Stimulated activated CD8-positive, alpha-beta memory T cell treated with anti-CD3 and anti-CD28 coated beads, Interleukin-7, amount 100 ng/mL, for 48 hours (primary cell): Measurements from ENCODE around the gene LAMB4.
"Not testable (repeated sequence)": the region's sequence is repeated elsewhere in the genome, so short reads cannot be mapped to it uniquely, and the experiment has no call there.

Experiments
- DNase-seq, 2 donors: peaks; one replicate each; pipeline ENCODE4 v3.0.0-alpha.2; 2020; ENCODE audit warnings: low read depth in 1 of 2; ENCODE audit errors: extremely low read depth in 1 of 2

The LAMB4 gene

DNA sequence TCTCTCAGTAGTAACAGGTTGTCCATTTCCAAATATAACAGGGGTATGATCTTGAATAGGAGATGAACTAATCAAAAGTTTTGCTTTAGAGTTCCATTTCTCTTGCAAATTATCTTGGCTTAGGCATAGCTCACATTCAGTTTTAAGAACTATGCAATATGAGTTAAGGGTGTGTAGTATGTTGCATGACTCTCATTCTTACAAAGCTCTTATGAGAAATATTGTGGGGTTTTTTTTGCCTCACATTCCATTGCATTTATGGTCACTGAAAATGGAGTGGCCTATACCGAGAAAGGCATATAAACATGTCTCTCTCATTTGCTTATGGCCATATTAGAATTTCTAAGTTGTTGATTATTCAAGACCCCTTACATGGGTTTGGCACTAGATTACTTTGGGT, 78.7 kb downstream of the LAMB4 start:
- DNase-seq: no peak

DNA sequence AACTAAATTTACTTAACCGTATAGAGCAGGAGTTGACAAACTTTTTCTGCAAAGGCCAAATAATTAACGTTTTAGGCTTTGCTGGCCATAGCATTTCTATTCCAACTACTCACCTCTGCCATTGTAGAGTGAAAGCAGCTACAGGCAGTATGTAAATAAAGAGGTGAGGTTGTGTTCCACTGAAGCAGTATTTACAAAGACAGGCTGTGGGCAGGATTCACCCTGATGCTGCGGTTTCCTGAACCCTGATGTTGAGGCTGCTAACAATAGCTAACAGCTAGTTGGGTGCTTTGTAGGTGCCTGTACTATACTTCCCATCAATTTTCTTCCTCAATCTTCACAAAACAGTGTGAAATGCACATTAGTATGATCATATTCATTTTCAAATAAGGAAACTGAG, 80.2 kb downstream of the LAMB4 start:
- DNase-seq: no peak

DNA sequence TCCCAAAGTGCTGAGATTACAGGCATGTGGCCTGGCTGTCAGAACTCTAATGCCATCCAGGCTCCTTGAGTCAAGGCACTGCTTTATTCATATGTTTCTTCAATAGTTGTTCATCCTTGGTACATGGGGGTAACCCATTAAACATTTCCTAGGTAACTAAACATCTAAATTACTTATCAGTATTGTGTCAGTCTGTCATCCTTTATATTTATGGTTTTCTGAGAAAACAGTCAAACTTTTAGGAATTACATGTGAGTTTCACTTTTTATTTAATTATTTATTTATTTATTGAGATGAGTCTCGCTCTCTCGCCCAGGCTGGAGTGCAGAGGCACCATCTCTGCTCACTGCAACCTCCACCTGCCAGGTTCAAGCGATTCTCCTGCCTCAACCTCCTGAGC, 81.7 kb downstream of the LAMB4 start:
- DNase-seq: no peak

DNA sequence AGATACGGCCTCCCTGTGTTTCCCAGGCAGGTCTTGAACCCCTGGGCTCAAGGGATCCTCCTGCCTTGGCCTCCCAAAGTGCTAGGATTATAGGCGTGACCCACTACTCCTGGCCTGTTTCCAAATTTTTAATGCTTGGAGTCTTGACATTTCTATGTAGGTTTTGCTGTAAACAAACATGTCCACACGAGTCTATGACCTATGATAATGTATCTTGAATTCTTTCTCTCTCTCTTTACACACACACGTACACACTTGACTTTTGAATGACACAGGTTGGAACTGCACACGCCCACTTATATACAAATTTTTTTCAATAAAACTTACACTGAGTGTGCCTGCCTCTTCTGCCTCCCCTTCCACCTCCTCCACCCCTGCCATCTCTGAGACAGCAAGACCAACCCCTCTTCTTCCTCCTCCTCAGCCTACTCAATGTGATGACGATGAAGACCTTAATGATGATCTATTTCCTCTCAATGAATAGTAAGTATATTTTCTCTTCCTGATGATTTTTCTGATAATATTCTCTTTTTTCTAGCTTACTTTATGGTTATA, 83.1 kb downstream of the LAMB4 start:
- no peak for DNase-seq

DNA sequence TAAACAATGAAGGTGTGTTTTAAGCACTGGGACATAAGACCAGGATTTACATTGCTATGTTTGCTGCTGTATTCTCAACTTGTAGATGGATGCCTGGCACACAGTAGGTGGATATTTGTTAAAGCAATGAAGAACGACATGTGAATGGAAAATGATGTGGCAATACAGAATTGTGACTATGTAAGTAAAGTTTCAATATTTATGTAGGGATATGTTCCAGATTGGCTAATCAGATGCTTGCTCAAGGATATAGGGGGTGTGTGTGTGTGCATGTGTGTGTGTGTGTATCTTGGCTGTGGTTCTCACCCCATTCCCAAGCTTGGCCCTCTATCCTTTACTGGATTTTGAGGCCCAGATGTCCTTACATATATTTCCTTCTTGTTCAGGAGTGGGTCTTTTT, 84.5 kb downstream of the LAMB4 start:
- no peak for DNase-seq

DNA sequence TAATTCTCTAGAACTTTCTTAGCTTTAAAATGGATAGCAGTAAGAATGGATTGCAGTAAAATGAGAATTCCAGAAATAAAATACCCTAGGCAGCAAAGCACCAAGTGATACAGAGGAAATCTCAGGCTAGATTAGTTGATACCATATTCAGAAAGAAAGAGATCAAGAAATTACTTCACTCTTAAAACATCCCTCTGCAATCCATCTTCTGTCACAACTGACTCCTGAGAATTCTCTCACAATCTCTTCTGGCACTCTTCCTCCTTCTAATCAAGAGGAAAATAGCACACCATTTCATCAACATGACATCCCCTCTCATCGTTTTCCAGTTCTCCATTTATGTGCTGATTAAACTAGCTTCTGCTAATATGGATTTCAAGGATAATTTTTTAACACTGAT, 85.0 kb downstream of the LAMB4 start:
- DNase-seq: no peak

DNA sequence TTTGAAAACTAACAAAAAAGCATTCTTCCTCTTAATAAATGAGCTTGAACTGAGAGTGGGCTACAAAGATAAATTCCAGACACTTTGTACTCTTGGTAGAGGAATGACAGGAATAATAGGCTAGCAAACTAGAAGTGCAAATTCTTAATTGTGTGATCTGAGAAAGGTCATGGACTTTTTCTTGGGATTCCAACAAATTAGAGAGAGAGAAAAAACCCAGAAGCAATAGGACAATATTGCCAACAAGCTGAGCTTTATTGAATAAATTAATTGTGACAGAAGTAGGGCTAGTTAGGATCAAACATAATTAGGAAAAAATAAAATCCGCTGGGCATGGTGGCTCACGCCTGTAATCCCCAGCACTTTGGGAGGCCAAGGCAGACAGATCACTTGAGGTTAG, 85.8 kb downstream of the LAMB4 start:
- DNase-seq: no peak

DNA sequence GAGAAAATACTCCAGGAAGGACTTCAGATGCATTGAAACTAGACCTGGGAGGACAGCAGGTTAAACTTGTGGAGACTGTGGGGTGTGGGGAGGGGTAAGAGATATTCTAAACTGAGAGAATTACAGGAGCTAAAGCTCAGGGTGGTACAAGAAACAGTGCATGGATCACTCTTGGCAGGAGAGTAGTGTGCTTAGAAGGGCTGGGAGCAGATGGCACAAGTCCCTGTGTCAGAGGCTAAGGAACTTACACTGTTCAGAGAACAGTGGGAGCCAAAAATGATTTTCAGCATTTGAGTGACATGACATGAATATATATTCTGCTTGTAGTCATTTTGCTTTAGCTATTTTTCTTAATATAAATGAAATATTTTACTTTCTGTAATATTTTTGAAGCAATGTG, 91.2 kb downstream of the LAMB4 start:
- no peak for DNase-seq

DNA sequence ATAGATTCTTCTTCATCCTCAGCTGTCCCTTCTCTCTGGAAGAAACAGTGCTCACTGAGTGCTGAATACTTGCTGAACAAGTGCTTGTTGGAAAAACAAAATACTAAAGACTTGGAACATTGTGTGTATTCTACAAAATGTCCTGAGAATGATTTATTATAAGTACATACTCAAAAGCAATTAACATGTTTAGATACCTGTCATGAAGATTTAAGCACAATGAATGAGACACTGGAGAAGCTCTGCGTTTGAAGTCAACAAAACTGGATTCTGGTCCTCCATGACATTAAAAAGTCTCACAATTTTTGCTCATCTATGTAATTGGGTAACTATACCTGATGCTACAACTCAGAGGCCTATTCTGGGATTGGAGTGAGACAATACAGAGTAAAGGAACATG, 92.4 kb downstream of the LAMB4 start:
- no peak for DNase-seq

DNA sequence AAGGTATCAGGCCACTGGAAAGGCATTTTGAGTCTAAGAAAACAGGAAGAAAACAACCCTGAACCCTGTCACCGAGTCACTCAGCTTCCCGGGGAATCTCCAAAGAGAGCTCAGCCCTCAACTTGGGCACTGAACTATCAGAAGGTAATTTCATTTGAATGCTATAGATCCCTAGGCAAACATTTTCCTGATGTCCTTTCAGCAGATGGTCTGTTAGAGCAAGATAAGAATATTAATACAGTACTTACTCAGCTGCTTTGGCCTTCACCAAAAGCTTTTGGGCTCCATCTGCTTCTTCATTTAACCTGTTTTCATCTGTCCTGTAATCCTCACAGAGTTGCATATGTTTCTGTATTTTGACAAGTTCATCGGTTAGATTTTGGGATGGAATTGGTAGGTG, 93.0 kb downstream of the LAMB4 start:
- no peak for DNase-seq

DNA sequence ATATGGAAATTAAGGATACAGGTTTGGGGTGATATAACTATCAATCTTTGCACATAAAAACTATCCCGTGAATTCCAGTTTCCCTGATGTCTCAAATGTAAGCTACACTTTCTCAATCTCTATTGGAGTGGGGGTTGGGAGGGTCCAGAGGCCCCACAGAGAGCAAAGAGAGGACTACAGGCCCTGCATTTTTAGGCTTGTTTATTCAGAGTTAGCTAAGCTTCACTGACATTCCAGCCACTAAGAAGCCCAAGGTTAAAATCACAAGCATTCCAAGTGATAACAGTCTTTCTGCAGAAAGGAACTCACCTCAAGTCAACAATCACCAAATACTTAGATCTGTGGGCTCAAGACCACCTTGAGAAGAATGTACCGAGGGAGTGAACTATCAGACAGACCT, 95.6 kb downstream of the LAMB4 start:
- DNase-seq: no peak

DNA sequence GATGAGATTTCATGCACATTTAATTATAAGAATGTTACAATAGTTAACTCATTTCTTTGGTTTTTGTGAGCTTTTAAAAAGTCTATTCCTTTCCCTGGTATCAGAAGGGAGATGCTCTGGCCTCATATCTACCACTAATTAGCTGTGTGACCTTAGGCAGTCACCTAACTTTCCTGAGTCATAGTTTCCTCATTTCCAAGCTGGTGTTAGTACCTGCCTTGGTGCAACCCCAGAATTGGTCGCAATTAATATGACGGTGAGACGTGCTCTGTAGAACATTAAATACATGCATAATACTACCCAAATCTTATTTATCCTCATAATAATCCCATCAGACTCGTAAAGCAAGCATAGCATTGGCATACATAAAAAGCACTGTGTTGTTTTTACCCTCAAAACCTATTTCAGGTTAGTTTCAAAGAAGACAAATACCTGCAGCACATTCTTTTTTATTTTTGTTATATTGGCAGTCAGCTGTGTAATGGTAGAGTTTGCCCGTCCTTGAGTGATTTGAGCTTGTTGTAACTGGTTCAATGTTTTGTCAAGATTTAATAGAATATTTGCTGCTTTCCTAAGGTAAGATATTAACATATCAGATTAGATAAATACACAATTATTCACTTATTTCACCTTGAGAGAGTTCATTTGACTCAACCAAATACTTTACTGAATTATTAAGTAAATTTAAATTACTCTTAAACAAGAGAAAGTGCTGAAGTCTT, 96.2 kb downstream of the LAMB4 start:
- no peak for DNase-seq

DNA sequence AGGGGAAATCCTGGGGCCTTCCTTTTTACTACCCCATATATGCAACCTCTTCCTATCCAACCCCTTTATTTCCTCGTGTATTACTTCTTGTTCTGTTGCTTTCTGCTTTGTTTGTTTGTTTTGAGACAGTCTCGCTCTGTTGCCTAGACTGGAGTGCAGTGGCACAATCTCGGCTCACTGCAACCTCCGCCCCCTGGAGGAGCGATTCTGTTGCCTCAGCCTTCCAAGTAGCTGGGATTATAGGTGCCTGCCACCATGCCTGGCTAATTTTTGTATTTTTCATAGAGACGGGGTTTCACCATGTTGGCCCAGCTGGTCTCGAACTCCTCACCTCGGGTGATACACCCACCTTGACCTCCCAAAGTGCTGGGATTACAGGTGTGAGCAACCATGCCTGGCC, 96.9 kb downstream of the LAMB4 start:
- DNase-seq: not testable (repeated sequence)

DNA sequence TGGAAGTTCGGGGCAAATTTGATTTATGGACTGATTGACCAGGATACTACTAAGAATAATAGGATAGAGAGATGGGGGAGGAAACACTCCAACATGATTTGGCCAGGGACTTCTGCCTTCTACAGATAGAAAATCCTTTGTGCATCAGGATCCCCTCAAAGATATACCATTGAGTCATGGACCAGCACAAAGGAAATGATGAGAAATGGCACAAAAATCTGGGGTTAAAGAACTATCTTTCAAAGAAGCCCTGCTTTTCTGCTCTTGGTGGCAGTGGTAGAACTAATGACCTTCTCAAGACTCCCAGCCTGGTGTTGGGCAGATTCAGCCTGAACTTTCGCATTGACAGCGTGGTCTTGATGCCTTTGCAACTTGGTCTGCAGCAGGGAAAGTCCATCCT, 99.6 kb downstream of the LAMB4 start:
- no peak for DNase-seq

DNA sequence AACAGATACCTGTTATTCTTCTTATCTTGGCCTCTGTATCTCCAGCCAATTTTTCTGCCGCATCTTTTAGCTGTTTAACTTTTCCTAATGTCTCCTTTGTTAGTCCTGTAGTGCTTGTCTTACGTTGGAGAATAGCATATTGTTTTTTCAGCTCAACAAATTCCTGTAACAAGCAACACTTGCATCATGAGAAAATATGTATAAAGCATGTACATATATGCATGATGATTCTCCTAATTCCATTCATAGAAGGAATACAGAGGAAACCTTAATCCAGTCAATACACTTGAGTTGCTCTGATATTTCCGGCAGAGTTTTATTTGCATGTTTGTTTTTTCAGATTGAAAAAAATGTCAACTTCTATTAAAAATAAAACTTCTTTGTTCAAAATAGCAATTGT, 101.1 kb downstream of the LAMB4 start:
- DNase-seq: no peak

DNA sequence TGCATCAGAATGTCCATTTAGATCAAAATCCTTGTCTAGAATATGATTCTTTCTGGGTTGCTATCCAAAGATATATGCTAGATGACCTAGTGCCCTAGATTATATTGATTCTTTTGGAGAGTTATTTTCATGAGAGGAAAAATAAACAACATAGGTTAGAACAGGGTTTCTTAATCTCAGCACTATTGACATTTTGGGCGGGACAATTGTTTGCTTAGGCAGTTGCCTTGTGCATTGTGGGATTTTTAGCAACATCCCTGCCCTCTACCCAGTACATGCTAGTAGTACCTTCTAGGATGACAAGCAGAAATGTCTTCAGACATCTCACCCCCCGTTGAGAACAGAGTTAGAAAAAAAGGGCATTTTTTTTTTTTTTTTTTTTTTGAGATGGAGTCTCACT, 102.0 kb downstream of the LAMB4 start:
- DNase-seq: no peak

DNA sequence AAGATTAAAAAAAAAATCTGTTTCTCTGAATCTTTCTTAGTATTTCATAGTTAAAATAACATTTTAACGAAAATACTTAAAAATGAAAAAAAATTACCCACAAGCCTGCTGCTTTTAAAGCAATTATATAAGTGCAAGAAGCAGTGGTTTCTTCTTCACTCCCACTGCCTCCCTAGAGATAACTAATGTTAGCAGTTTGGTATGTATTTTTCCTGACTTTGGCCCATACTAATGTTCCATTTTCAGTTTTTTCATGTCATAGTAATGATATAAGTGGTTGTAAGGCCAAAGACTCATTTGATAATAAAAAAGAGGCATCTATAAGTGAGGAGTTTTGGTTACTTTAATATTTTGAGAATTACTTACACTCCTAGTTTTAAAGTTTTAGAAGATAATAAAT, 102.9 kb downstream of the LAMB4 start:
- DNase-seq: no peak

DNA sequence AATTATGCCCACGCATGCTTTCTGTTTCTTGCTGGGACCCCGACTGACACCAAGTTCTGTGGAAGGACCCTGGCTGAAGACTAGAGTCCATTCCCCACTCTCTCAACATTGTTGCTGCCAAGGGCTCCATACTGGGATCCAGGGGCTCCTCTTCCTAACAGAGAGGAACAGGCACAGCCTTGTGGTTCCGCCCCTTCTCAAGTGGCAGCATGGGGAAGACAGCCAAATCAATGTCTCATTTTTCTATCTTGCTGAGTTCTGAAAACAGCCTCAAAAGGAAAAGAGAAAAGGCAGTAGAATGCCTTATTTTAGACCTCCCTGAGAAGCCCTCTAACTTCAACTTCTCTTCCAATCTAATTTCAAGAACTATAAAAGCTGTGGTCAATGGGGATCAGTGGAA, 103.5 kb downstream of the LAMB4 start:
- DNase-seq: no peak

DNA sequence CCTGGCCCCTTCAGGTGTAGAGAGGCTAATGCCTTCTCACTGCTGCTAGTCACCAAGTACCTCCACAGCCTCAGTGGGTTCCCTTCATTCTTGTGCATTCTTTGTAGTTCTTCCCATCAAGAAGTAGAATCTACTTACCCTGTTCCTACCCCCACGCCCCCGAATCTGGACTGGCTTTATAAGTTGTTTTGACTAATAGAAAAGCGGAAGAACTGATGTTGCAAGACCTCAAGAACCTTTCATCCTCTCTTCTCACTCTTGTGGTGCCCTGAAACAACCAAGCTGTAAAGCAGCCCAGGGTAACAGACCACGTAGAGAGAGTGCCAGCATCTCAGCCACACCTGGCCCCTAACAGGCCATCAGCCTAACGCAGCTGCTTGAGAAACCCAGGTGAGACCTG, 104.0 kb downstream of the LAMB4 start:
- DNase-seq: no peak

DNA sequence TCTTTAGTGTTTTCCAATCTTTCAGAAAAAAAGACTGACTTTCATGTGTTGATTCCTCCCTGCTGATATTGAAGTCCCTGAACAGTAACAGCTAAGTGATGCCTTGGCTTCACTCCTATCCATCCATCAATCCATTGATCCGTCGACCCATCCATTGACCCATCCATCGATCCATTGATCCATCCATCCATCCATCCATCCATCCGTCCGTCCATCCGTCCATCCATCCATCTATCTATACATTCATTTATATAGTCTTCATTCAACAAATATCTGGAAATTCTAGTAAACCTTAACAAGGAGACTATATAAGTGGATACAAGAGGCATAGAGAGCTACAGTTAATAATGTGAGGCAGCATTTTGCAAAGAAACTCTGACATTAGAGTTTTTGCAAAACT, 105.6 kb downstream of the LAMB4 start:
- DNase-seq: no peak

DNA sequence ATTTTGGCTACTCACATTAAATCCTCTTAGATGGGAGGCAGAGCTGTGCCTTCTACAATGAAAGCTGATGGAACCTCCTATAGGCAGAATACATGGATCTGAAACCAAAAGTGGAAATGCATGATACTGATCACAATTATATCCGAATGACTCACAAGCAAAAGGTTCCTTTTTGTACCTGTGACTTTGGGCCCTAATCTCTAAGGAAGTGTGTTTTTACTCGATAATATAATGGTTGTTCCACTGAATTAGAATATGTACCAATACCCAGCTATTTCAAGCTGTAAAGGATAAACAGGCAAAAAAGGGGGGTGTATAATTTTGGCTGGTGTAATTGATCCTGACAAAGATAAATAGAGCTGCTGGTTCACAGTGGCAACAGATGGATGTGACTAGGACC, 109.6 kb downstream of the LAMB4 start:
- no peak for DNase-seq

DNA sequence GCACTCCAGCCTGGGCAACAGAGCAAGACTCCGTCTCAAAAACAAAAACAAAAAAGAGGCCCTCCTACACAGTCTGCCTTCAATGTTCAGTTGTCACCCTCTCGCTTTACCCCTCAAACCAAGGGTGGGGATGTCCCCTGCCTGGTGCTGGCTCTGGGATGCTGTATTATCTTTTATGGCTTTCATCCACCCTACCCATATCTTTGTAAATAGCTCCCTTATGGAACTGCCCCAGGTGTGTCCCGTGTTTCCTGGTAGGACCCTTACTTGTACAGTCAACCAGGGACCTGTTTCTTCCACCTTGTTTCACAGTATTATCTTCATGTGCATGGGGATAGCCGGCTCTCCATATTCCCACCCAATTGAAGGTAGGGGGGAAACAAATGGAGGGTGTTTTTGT, 111.5 kb downstream of the LAMB4 start:
- no peak for DNase-seq

DNA sequence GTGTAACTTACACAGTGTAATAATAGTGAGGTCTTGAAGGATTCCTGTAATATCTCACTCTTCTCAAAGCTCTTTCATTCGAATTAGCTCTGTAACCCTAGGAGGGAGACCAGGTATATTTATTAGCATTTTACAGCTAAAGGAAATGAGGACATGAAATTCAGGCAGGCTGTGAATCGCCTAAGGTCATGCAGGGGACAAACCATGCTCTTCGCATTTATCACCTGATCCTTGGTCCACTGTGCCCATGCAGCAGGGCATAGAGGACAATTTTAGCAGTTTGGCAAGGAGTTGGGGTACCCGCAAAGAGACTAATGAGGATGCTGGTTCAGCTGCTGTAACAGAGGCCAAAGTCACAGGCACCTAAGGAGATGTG, 112.4 kb downstream of the LAMB4 start:
- DNase-seq: no peak
